H9 (cell line): ENCODE results near the gene GET3. TPM values are rescaled to one million over a fixed set of nuclear protein-coding genes. Genes with fewer than 3 reads are reported as not detected.

Source experiments
- DNase-seq: peaks from one replicate; pipeline ENCODE4 v3.0.0-alpha.2; 2017
- H2AFZ ChIP-seq: one replicate; pipeline ENCODE4 v1.6.1; 2013; ENCODE audit warnings: mild to moderate bottlenecking, low read length, control low read depth, moderate library complexity
- H2AK5ac ChIP-seq: 2 replicates; pipeline ENCODE4 v1.6.1; 2013; ENCODE audit warnings: low read length, control low read depth, mixed read lengths; ENCODE audit not compliant: insufficient read length
- H2BK120ac ChIP-seq: one replicate; pipeline ENCODE4 v1.6.1; 2013; ENCODE audit warnings: low read depth, mild to moderate bottlenecking, low read length, control low read depth, inconsistent platforms; ENCODE audit not compliant: poor library complexity, severe bottlenecking
- H2BK12ac ChIP-seq: 2 replicates; pipeline ENCODE4 v1.6.1; 2013; ENCODE audit warnings: low read length, control low read depth, mixed read lengths, low read depth; ENCODE audit not compliant: insufficient read length
- H2BK15ac ChIP-seq: 2 replicates; pipeline ENCODE4 v1.6.1; 2013; ENCODE audit warnings: low read depth, low read length, control low read depth
- H2BK20ac ChIP-seq: one replicate; pipeline ENCODE4 v1.6.1; 2013; ENCODE audit warnings: low read depth, mild to moderate bottlenecking, low read length, control low read depth, inconsistent platforms; ENCODE audit not compliant: poor library complexity, severe bottlenecking
- H2BK5ac ChIP-seq: 2 replicates; pipeline ENCODE4 v1.6.1; 2013; ENCODE audit warnings: low read length, control low read depth, mixed read lengths; ENCODE audit not compliant: insufficient read length
- H3K14ac ChIP-seq: 2 replicates; pipeline ENCODE4 v1.6.1; 2013; ENCODE audit warnings: low read length, control low read depth; ENCODE audit not compliant: insufficient read depth
- H3K18ac ChIP-seq: 2 replicates; pipeline ENCODE4 v1.6.1; 2013; ENCODE audit warnings: low read depth, mild to moderate bottlenecking, mixed read lengths, low read length, control low read depth; ENCODE audit not compliant: insufficient read length
- H3K23ac ChIP-seq: 2 replicates; pipeline ENCODE4 v1.6.1; 2013; ENCODE audit warnings: low read length, control low read depth, mixed read lengths, low read depth; ENCODE audit not compliant: insufficient read length
- H3K23me2 ChIP-seq: 2 replicates; pipeline ENCODE4 v1.6.1; 2013; ENCODE audit warnings: low read depth, mild to moderate bottlenecking, mixed read lengths, low read length, control low read depth; ENCODE audit not compliant: insufficient read length, poor library complexity, severe bottlenecking
- H3K27ac ChIP-seq: 2 replicates; pipeline ENCODE4 v1.5.1; 2013; ENCODE audit warnings: low read length, control low read depth, mixed read lengths, low read depth; ENCODE audit not compliant: insufficient read length
- H3K27me3 ChIP-seq: 2 replicates; pipeline ENCODE4 v1.6.1; 2013; ENCODE audit warnings: low read length, control low read depth, inconsistent platforms; ENCODE audit not compliant: insufficient read depth
- H3K4ac ChIP-seq: 2 replicates; pipeline ENCODE4 v1.6.1; 2013; ENCODE audit warnings: low read depth, mild to moderate bottlenecking, control low read depth, inconsistent platforms, low read length, moderate library complexity
- H3K4me1 ChIP-seq: 2 replicates; pipeline ENCODE4 v1.6.1; 2013; ENCODE audit warnings: low read length, control low read depth, inconsistent platforms; ENCODE audit not compliant: insufficient read depth
- H3K4me2 ChIP-seq: 2 replicates; pipeline ENCODE4 v1.6.1; 2013; ENCODE audit warnings: low read length, control low read depth, mixed read lengths; ENCODE audit not compliant: insufficient read length, insufficient read depth
- H3K56ac ChIP-seq: 2 replicates; pipeline ENCODE4 v1.6.1; 2013; ENCODE audit warnings: low read depth, mild to moderate bottlenecking, mixed read lengths, low read length, control low read depth; ENCODE audit not compliant: insufficient read length
- H3K79me1 ChIP-seq: 2 replicates; pipeline ENCODE4 v1.6.1; 2013; ENCODE audit warnings: low read depth, mild to moderate bottlenecking, moderate library complexity, low read length, control low read depth, inconsistent platforms; ENCODE audit not compliant: insufficient read depth, poor library complexity, severe bottlenecking
- H3K79me2 ChIP-seq: 2 replicates; pipeline ENCODE4 v1.6.1; 2013; ENCODE audit warnings: low read length, control low read depth, inconsistent platforms; ENCODE audit not compliant: insufficient read depth
- H3K9ac ChIP-seq: 2 replicates; pipeline ENCODE4 v1.6.1; 2013; ENCODE audit warnings: low read length, control low read depth, mixed read lengths; ENCODE audit not compliant: insufficient read length; ENCODE audit errors: extremely low read depth
- H3K9me3 ChIP-seq: one replicate; pipeline ENCODE4 v1.6.1; 2013; ENCODE audit warnings: low read depth, low read length, inconsistent platforms; ENCODE audit not compliant: control insufficient read depth
- H3T11ph ChIP-seq: one replicate; pipeline ENCODE4 v1.6.1; 2013; ENCODE audit warnings: mild to moderate bottlenecking, low read length, control low read depth, inconsistent platforms
- H4K20me1 ChIP-seq: one replicate; pipeline ENCODE4 v1.6.1; 2013; ENCODE audit not compliant: control insufficient read depth, insufficient read length, insufficient read depth
- H4K5ac ChIP-seq: 2 replicates; pipeline ENCODE4 v1.6.1; 2013; ENCODE audit warnings: low read depth, mild to moderate bottlenecking, mixed read lengths, low read length, control low read depth; ENCODE audit not compliant: insufficient read length
- H4K8ac ChIP-seq: replicated peaks from 2 replicates; pipeline ENCODE4 v1.6.1; 2013; ENCODE audit warnings: low read length, control low read depth, mixed read lengths, low read depth; ENCODE audit not compliant: insufficient read length
- H4K91ac ChIP-seq: 2 replicates; pipeline ENCODE4 v1.6.1; 2013; ENCODE audit warnings: low read depth, mild to moderate bottlenecking, moderate library complexity, mixed read lengths, low read length, control low read depth; ENCODE audit not compliant: insufficient read length
- H3K27ac Mint-ChIP-seq, 3 experiments: 2 replicates in 2 of 3; 3 replicates in 1 of 3; pipeline ENCODE4 v1.8.0; 2020 to 2021; ENCODE audit warnings: mixed read lengths in 3 of 3, mild to moderate bottlenecking in 1 of 3, moderate library complexity in 1 of 3
- H3K27me3 Mint-ChIP-seq: 2 replicates; pipeline ENCODE4 v1.8.0; 2021; ENCODE audit warnings: low read depth, mild to moderate bottlenecking, moderate library complexity, mixed read lengths
- H3K36me3 Mint-ChIP-seq, 3 experiments: 2 replicates in 2 of 3; 3 replicates in 1 of 3; pipeline ENCODE4 v1.8.0; 2020 to 2021; ENCODE audit warnings: low read depth in 3 of 3, mixed read lengths in 3 of 3; ENCODE audit not compliant: insufficient read depth in 1 of 3
- H3K4me1 Mint-ChIP-seq, 2 experiments: 2 replicates each; pipeline ENCODE4 v1.8.0; 2020; ENCODE audit warnings: mixed read lengths in 2 of 2
- H3K4me3 Mint-ChIP-seq, 2 experiments: 2 replicates in 1 of 2; 3 replicates in 1 of 2; pipeline ENCODE4 v1.8.0; 2020 to 2021; ENCODE audit warnings: mild to moderate bottlenecking in 2 of 2, mixed read lengths in 2 of 2, moderate library complexity in 1 of 2
- H3K9me3 Mint-ChIP-seq, 2 experiments: 2 replicates in 1 of 2; 3 replicates in 1 of 2; pipeline ENCODE4 v1.8.0; 2020; ENCODE audit warnings: mild to moderate bottlenecking in 2 of 2, mixed read lengths in 2 of 2, moderate library complexity in 1 of 2
- CTCF ChIP-seq: fragments of 200-600 bp; sonication (generic); conservative IDR thresholded peaks from 3 replicates; pipeline ENCODE4 v1.8.0; 2021; ENCODE audit warnings: antibody characterized with exemption, mild to moderate bottlenecking
- WGBS: extraction: QIAGEN DNeasy Blood & Tissue Kit; methylation state at CpG from one replicate; pipeline ENCODE4 v1.1.7; 2013; ENCODE audit warnings: missing lambda C conversion rate, low lambda C conversion rate, mixed read lengths; ENCODE audit not compliant: insufficient read length; ENCODE audit errors: extremely low coverage; 5-methylcytosine and 5-hydroxymethylcytosine counted together
- total RNA-seq: library from RNA; stranded (reverse); gene quantifications from 2 replicates; pipeline ENCODE4 v1.2.1, GENCODE V29; 2021

The GET3 gene
- total RNA-seq, 1 experiment from 2014 or later = 81.6 TPM

DNA sequence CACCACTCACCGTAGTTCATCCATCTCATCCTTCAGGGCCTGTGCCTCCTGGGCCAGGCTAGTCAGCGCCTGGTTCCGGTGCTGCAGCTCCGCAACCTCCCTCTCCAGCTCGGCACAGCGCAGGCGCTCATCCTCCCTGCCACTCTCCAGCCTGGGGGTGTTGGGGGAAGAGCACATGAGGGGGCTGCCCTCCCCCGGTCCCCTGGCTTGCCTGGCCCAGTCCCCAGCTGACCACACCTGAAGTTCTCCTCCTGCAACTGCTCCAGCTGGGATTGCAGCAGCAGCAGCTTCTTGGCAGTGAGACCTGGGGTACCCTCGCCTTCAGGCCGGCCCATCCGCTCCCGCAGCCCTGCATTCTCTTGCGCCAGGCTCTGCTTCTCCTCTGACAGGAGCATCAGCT lies 33.6 kb downstream of the GET3 start:
- DNase-seq = no peak
- Histone ChIP-seq H2BK120ac (no peak overlapping the region), H3K4me2 (no peak overlapping the region), H2BK12ac (no peak overlapping the region), H4K91ac (no peak overlapping the region), H4K5ac (no peak overlapping the region), H3K23me2 (peaks cover 3% of the 10 kb centered on the region), H2BK5ac (no peak overlapping the region), H3K56ac (no peak overlapping the region), H4K20me1 (no peaks in the 10 kb centered on the region), H3K14ac (no peak overlapping the region), H2AK5ac (no peak overlapping the region), H3K27ac (no peak overlapping the region), H3K4me1 (no peaks in the 10 kb centered on the region; the same call in 1 of the 2 replicates), H2BK15ac (no peak overlapping the region), H3K27me3 (no peaks in the 10 kb centered on the region), H3K23ac (no peak overlapping the region), H3T11ph (no peak overlapping the region), H4K8ac (no peak overlapping the region), H2AFZ (no peak overlapping the region), H3K4ac (no peak overlapping the region), H3K79me2 (no peaks in the 10 kb centered on the region), H3K9ac (no peak overlapping the region), H3K79me1 (no peaks in the 10 kb centered on the region), H3K18ac (no peak overlapping the region), H2BK20ac (no peak overlapping the region), H3K9me3 (no peaks in the 10 kb centered on the region)
- no peak overlapping the region; a peak in 1 of 7 replicates for H3K27ac Mint-ChIP-seq
- TF ChIP-seq CTCF = no peak
- H3K36me3 Mint-ChIP-seq = peaks cover 24 to 43% (median 41%) of the 10 kb centered on the region in 3 experiments
- H3K27me3 Mint-ChIP-seq = no peaks in the 10 kb centered on the region
- no peak overlapping the region for H3K4me3 Mint-ChIP-seq
- H3K9me3 Mint-ChIP-seq = no peaks in the 10 kb centered on the region
- peaks cover 18 to 26% of the 10 kb centered on the region in 2 experiments for H3K4me1 Mint-ChIP-seq
- WGBS = no CpG with 5 or more reads among the region's 13 CpGs
